Vagina (tissue), 2 donors: Measurements from ENCODE around the gene SLC22A5.

Experiments
- POLR2A ChIP-seq, 2 donors: fragments of 450-650 bp; IDR thresholded peaks; one replicate each; pipeline ENCODE4 v1.6.1; 2017; ENCODE audit warnings: antibody characterized with exemption in 2 of 2, mild to moderate bottlenecking in 2 of 2, moderate library complexity in 2 of 2
- POLR2AphosphoS5 ChIP-seq, 2 donors: sonication (generic); formaldehyde crosslinking; IDR thresholded peaks; one replicate each; pipeline ENCODE4 v1.9.0; 2017; ENCODE audit warnings: antibody characterized with exemption in 2 of 2, mild to moderate bottlenecking in 2 of 2, low read depth in 1 of 2; ENCODE audit not compliant: insufficient read depth in 1 of 2
- TF ChIP-seq, protein P1 (sequence below), 3 experiments: fragments of 450-650 bp in 2 of 3; fragments of 200-600 bp in 1 of 3; sonication (generic) in 1 of 3; IDR thresholded peaks; one replicate each; pipeline ENCODE4 v1.5.1; 2017 to 2019; ENCODE audit warnings: antibody characterized with exemption in 3 of 3, mild to moderate bottlenecking in 2 of 3, moderate library complexity in 2 of 3

GRCh38 chr5:132358775-132359174 is 10.7 kb upstream of the SLC22A5 start:
- TF ChIP-seq, protein P1, sequence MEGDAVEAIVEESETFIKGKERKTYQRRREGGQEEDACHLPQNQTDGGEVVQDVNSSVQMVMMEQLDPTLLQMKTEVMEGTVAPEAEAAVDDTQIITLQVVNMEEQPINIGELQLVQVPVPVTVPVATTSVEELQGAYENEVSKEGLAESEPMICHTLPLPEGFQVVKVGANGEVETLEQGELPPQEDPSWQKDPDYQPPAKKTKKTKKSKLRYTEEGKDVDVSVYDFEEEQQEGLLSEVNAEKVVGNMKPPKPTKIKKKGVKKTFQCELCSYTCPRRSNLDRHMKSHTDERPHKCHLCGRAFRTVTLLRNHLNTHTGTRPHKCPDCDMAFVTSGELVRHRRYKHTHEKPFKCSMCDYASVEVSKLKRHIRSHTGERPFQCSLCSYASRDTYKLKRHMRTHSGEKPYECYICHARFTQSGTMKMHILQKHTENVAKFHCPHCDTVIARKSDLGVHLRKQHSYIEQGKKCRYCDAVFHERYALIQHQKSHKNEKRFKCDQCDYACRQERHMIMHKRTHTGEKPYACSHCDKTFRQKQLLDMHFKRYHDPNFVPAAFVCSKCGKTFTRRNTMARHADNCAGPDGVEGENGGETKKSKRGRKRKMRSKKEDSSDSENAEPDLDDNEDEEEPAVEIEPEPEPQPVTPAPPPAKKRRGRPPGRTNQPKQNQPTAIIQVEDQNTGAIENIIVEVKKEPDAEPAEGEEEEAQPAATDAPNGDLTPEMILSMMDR (IDR thresholded peaks at IDR 0.05) = no peak
- TF ChIP-seq POLR2A (IDR thresholded peaks at IDR 0.05) (no peak), POLR2AphosphoS5 (IDR thresholded peaks at IDR 0.05; ENCODE audit: insufficient read depth in 1 of 2, low read depth in 1 of 2) (no peak)
